Measurements from ENCODE around the gene CLIC4.
"Not testable (repeated sequence)": the region's sequence is repeated elsewhere in the genome, so short reads cannot be mapped to it uniquely, and the experiment has no call there.

DNA sequence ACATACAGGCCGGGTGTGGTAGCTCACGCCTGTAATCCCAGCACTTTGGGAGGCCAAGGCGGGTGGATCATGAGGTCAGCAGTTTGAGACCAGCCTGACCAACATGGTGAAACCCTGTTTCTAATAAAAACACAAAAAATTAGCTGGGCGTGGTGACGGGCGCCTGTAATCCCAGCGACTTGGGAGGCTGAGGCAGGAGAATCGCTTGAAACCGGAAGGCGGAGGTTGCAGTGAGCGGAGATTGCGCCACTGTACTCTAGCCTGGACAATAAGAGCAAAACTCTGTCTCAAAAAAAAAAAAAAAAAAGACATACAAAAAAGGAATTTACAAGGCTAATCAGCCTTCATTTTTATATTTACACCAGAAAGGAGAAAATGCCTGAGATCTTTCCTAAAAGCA is 78.2 kb downstream of the CLIC4 start:
- TF ChIP-seq, protein P1, sequence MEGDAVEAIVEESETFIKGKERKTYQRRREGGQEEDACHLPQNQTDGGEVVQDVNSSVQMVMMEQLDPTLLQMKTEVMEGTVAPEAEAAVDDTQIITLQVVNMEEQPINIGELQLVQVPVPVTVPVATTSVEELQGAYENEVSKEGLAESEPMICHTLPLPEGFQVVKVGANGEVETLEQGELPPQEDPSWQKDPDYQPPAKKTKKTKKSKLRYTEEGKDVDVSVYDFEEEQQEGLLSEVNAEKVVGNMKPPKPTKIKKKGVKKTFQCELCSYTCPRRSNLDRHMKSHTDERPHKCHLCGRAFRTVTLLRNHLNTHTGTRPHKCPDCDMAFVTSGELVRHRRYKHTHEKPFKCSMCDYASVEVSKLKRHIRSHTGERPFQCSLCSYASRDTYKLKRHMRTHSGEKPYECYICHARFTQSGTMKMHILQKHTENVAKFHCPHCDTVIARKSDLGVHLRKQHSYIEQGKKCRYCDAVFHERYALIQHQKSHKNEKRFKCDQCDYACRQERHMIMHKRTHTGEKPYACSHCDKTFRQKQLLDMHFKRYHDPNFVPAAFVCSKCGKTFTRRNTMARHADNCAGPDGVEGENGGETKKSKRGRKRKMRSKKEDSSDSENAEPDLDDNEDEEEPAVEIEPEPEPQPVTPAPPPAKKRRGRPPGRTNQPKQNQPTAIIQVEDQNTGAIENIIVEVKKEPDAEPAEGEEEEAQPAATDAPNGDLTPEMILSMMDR (IDR thresholded peaks at IDR 0.05): not testable (repeated sequence)
- not testable (repeated sequence) for TF ChIP-seq EP300, POLR2A (IDR thresholded peaks at IDR 0.05)

Measured in tibial nerve (tissue), 4 donors.